Non-pigmented ciliary epithelial cell (primary cell): ENCODE measurements around the gene CGN.

Source experiments
- DNase-seq: peaks from one replicate; pipeline ENCODE4 v3.0.0-alpha.2; 2010; ENCODE audit warnings: low read depth

The CGN gene

GRCh38 chr1:151553659-151554058 lies 42.5 kb downstream of the CGN start:
- DNase-seq, result no peak

- no peak for DNase-seq
Observed at GRCh38 chr1:151556052-151556451, 44.9 kb downstream of the CGN start.

DNA sequence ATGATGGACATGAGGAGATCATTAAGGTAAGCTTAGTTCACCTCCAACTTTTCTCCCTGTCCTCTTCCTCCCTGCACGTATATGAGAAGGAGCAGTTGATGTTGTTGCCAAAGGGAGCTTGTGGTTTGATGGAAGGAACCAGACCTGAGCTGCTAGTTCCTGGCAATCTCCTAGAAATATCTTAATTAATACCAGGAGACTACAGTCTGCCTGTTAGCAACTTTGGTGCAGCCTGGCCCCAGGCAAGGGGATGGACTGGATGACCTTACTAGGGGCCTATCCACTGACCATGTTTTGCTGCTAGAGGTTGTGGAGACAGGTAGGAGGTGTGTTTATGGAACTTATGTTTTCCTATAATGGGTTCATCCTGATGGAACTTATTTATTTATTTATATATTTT lies 51.5 kb downstream of the CGN start:
- no peak for DNase-seq

GRCh38 chr1:151563376-151563775 lies 52.2 kb downstream of the CGN start:
- no peak for DNase-seq

DNA sequence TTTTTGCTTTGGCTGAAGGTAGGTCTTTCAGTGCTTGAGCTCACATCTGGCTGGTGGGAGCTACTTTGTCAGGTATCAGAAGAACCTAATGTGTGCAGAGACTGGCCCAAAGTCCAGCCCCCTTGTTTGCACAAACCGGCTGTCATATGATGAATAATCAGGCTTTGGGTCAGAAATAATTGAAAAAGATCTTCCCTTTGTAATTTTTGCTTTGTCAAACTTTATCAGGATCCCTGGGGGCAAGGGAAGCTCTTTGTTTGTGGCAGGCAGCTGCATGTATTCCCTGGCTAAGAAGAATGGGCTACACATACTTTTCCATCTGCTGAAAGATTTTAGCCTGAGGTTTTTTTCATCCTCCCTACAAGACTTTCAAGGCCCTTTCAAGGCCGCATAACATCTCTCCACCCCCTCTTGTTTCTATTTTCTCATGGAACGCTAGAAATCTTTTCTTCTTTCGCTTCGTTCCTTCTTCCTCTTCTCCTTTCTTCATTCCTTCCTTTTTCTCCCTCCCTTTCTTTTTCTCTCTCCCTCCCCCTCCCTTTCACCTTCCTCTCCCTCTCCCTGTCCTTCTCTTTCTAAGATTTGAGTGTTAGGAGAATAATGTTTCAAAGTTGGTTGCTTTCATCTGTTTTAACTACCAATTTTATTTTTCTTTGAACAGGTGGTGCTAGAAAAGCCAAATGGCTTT lies 54.5 kb downstream of the CGN start:
- no peak for DNase-seq

GRCh38 chr1:151568626-151569088 lies 57.5 kb downstream of the CGN start:
- no peak for DNase-seq

DNA sequence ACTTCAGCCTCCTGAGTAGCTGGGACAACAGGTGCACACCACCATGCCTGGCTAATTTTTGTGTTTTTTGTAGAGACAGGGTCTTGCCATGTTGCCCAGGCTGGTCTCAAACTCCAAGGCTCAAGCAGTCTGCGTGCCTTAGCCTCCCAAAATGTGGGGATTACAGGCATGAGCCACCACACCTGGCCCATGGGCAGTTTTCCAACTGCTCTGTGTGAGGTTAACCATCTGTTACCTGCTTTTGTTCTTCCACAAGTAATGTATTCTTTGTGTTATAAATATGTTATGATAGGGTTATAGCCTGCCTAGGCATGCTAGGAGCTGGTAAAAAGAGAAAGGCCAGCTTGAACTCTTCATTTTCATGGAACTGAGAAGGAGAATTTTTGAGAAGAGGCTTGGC lies 59.6 kb downstream of the CGN start:
- DNase-seq, result no peak

- DNase-seq, result no peak
Observed at GRCh38 chr1:151574575-151575529, 63.7 kb downstream of the CGN start.

- DNase-seq, result no peak
Observed at GRCh38 chr1:151577173-151577572, 66.0 kb downstream of the CGN start.

DNA sequence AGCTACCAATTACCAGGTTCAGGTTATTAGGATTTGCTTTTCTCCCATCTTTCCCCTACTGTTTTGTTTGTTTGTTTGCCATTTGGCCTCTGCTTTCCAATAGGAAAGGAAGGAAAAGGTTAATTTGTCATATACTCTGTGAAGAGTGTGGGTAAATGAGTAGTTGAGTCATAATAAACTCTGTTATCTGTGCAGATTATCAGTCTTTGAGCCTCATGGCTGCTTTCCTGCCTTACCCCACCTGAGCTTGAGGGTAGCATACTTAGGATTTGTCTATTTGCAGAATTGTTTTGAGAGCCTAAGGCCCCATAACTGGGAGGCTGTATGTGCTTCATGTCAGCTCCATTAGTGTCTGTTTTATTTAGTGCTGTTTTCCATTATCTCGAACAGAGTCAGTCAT lies 67.8 kb downstream of the CGN start:
- DNase-seq, result no peak

GRCh38 chr1:151579436-151580225 lies 68.4 kb downstream of the CGN start:
- DNase-seq, result peak; percentile 42

- no peak for DNase-seq
Observed at GRCh38 chr1:151581451-151581850, 70.3 kb downstream of the CGN start.

DNA sequence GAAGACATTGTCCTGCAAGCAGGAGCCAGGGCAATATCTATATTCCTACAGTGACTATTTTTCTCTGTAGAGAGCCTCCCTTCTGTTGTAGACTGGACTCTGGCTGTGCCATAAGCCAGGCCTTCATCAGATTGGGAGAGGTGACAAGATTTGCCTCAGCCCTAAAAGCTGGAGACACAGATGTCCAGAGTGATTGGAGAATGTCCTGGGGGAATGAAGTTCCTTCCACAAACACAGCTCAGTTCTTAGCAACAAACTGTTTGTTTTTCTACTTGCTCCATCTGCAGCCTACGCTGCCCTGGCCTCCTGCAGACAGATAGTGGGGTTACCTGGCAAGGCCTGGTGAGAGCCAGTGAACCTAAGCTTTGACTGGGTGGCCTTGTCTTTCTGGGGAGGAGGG lies 70.7 kb downstream of the CGN start:
- DNase-seq, result no peak

DNA sequence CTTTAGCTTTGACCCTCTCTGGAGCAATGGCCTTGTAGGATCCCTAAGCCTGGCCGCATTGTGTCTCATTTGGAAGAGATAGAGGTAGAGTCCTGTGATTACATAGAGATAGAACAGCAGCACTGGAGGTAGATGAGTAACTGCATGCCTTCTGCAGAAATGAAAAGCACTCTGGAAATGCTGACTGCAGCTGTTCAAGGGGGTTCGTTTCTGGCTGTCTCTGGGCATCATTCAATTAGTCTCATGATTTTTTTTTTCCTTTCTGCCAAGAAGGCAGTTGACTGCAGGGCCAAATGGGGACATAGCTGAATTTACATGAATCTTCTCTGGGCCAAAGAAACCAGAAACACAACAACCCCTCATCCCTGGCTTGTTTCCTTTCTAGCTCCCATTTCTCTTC lies 72.6 kb downstream of the CGN start:
- no peak for DNase-seq

- DNase-seq, result no peak
Observed at GRCh38 chr1:151584278-151584677, 73.1 kb downstream of the CGN start.

DNA sequence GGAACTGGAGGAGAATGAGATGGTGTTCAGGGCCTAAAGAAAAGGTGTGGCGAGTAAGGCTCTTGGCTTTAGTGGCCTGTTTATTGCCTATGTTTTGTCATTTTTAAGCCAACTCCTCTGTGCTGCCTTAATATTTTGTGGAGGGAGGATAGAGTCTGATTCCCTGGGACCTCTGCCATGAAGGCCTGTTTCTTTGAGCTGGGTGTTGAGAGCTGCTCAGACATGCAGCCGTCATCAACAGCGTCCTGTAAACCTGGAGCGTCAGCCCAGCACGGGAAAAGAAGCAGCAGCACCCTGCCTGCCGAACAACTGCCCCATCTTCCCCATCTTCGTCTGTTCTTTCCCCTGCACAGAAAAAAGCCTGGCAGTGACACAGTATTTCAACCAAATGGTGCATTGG lies 73.6 kb downstream of the CGN start:
- no peak for DNase-seq

DNA sequence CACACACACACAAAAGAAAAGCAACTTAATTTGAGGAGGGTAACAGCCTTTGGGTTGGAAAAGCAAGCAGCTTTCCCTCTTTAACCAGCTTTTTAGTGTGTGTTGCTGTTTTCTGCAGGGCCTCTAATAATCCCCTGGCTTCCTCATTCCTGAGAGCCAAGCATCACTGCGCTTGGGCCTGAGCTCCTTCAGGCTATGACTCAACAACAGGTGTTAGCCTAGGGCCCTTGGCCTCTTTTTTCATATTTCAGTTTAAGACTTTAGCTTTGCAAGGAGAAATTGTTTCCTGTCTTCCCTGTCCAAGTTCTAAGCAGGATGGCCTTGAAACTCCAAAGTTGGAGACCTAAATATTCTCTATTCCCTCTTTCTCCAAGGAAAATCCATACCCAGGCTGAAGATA lies 74.4 kb downstream of the CGN start:
- peak; percentile 36 for DNase-seq
